K562 (cell line): Measurements from ENCODE around the gene TLCD5. TPM values are rescaled to one million over a fixed set of nuclear protein-coding genes. Genes with fewer than 3 reads are reported as not detected.
A peak's percentile ranks its signal among the peaks of the same experiment; 100 is the strongest.

Experiments used
- ATAC-seq: fragments of 200-7000 bp; cut with Tn5 transposase; 3 replicates; pipeline ENCODE4 v1.9.1; 2020; ENCODE audit warnings: moderate library complexity
- BruUV-seq: library from RNA; stranded (reverse); fragments of 400-500 nt; replicated peaks from 2 replicates; lab custom pipeline; 2021; lab: Mats Ljungman, UMichigan
- CTCF ChIA-PET: fragments of 300-600 bp; formaldehyde crosslinking; extraction: SDS; loops from one replicate; lab custom pipeline; 2021; ENCODE audit warnings: low intra/inter-chr PET ratio; lab: Yijun Ruan, JAX
- POLR2A ChIA-PET: fragments of 300-600, 350-650 bp; sonication (Branson Sonifier 250); formaldehyde crosslinking; extraction: SDS; loops from one replicate; lab custom pipeline; 2021; ENCODE audit warnings: antibody characterized with exemption, inconsistent platforms; lab: Yijun Ruan, JAX
- DNase-seq, 4 experiments: peaks; one replicate each; pipeline versions ENCODE4 v3.0.0 to v3.0.0-alpha.2; 2011 to 2018; ENCODE audit warnings: low spot score in 3 of 4, mixed read lengths in 3 of 4; ENCODE audit errors: extremely low read depth in 1 of 4
- FAIRE-seq: peaks from 2 replicates; lab custom pipeline; 2011; peaks lifted over from hg19 to GRCh38; lab: Jason Lieb, UNC
- H2AFZ ChIP-seq: 2 replicates; pipeline ENCODE4 v1.6.0; 2011; ENCODE audit warnings: low read depth, low read length, control low read depth, inconsistent platforms
- H3K27ac ChIP-seq: fragments of 200-600 bp; 3 replicates; pipeline ENCODE4 v1.8.0; 2011; ENCODE audit warnings: low read depth, mild to moderate bottlenecking, control low read depth, inconsistent platforms, low read length, moderate library complexity, mixed read lengths; ENCODE audit errors: extremely low read depth
- H3K27me3 ChIP-seq, 2 experiments: fragments of 300-600 bp in 1 of 2; 2 replicates in 1 of 2; 3 replicates in 1 of 2; pipeline versions ENCODE4 v1.6.0 to v1.8.0; 2011; ENCODE audit warnings: inconsistent platforms in 2 of 2, low read length in 2 of 2, mild to moderate bottlenecking in 1 of 2, mixed read lengths in 1 of 2, moderate library complexity in 1 of 2; ENCODE audit not compliant: control insufficient read depth in 2 of 2, insufficient read depth in 2 of 2
- H3K36me3 ChIP-seq: fragments of 300-600 bp; 3 replicates; pipeline ENCODE4 v1.8.0; 2011; ENCODE audit warnings: mild to moderate bottlenecking, low read length, inconsistent platforms; ENCODE audit not compliant: control insufficient read depth, insufficient read depth
- H3K4me1 ChIP-seq, 2 experiments: fragments of 200-600 bp in 1 of 2; replicated peaks in 1 of 2; 2 replicates in 1 of 2; 3 replicates in 1 of 2; pipeline versions ENCODE4 v1.5.1 to v1.8.0; 2011; ENCODE audit warnings: inconsistent platforms in 2 of 2, low read length in 2 of 2, mild to moderate bottlenecking in 1 of 2, mixed read lengths in 1 of 2, moderate library complexity in 1 of 2; ENCODE audit not compliant: control insufficient read depth in 2 of 2, insufficient read depth in 2 of 2
- H3K4me2 ChIP-seq: 2 replicates; pipeline ENCODE4 v1.6.1; 2011; ENCODE audit warnings: low read length, control low read depth, inconsistent platforms, mixed read lengths; ENCODE audit not compliant: insufficient read depth
- H3K4me3 ChIP-seq: fragments of 200-600 bp; sonication (generic), shearing (Covaris generic); 2 replicates; pipeline ENCODE4 v1.5.1; 2016; ENCODE audit warnings: control low read depth, inconsistent platforms
- H3K79me2 ChIP-seq: fragments of 200-600 bp; 3 replicates; pipeline ENCODE4 v1.8.0; 2011; ENCODE audit warnings: low read length, inconsistent platforms; ENCODE audit not compliant: control insufficient read depth, insufficient read depth
- H3K9ac ChIP-seq, 2 experiments: 2 replicates each; pipeline versions ENCODE4 v1.6.0 to v1.6.1; 2011; ENCODE audit warnings: low read depth in 2 of 2, low read length in 2 of 2, control low read depth in 1 of 2, inconsistent platforms in 1 of 2, mild to moderate bottlenecking in 1 of 2, mixed read lengths in 1 of 2; ENCODE audit not compliant: insufficient read depth in 1 of 2
- H3K9me1 ChIP-seq: one replicate; pipeline ENCODE4 v1.6.0; 2011; ENCODE audit warnings: inconsistent platforms, mild to moderate bottlenecking, low read length, moderate library complexity; ENCODE audit not compliant: control insufficient read depth, insufficient read depth
- H3K9me3 ChIP-seq: replicated peaks from 2 replicates; pipeline ENCODE4 v1.5.1; 2011; ENCODE audit warnings: low read depth, low read length, inconsistent platforms; ENCODE audit not compliant: control insufficient read depth, insufficient read depth
- H4K20me1 ChIP-seq: replicated peaks from 2 replicates; pipeline ENCODE4 v1.6.1; 2011; ENCODE audit warnings: low read length, inconsistent platforms, mixed read lengths; ENCODE audit not compliant: control insufficient read depth, insufficient read depth
- TCF7L2 ChIP-seq: fragments of 150-350 bp; IDR thresholded peaks from 2 replicates; pipeline ENCODE4 v1.6.1; 2016; ENCODE audit warnings: low read depth, mild to moderate bottlenecking, low read length, moderate library complexity
- ZNF165 ChIP-seq: fragments of 250-450 bp; sonication (Bioruptor Pico); IDR thresholded peaks from 2 replicates; pipeline ENCODE4 v1.4.0; 2020; ENCODE audit warnings: borderline replicate concordance
- ZNF274 ChIP-seq: IDR thresholded peaks from 2 replicates; pipeline ENCODE4 v1.6.1; 2011; ENCODE audit warnings: low read depth, mild to moderate bottlenecking, low read length, moderate library complexity, borderline replicate concordance
- ZNF445 ChIP-seq: fragments of 250-450 bp; sonication (Bioruptor Pico); IDR thresholded peaks from 2 replicates; pipeline ENCODE4 v1.4.0; 2020; ENCODE audit warnings: low read depth, mild to moderate bottlenecking, moderate library complexity
- ZNF79 ChIP-seq: fragments of 250-450 bp; sonication (Bioruptor Pico); IDR thresholded peaks from 2 replicates; pipeline ENCODE4 v1.4.0; 2020; ENCODE audit warnings: low read depth, mild to moderate bottlenecking, moderate library complexity
- WGBS: fragments of 100-300 bp; shearing (Covaris generic); methylation state at CpG from one replicate; pipeline ENCODE4 v1.1.6; 2016; ENCODE audit warnings: low coverage, mixed read lengths; ENCODE audit not compliant: insufficient coverage; ENCODE audit errors: missing lambda C conversion rate; 5-methylcytosine and 5-hydroxymethylcytosine counted together
- in situ Hi-C: fragments of 300-500 bp; cut with MboI; formaldehyde crosslinking; loops from 4 replicates; pipeline ENCODE4 v1.15.0; 2018; ENCODE audit warnings: inconsistent platforms, mixed read lengths
- intact Hi-C: fragments of 100-400 bp; cut with micrococcal nuclease; formaldehyde crosslinking; loops from 2 replicates; pipeline ENCODE4 v1.14.2; 2022
- polyA plus RNA-seq, 8 experiments: library from polyadenylated mRNA; depleted of rRNA in 4 of 8; stranded (reverse) in 5 of 8; unstranded in 3 of 8; fragments of >200 nt; fragmentation: Nextera tagmentation in 2 of 8; fragmentation: Illumina TruSeq in 1 of 8; extraction: Ambion mirVana in 2 of 8; extraction: Trizol in 1 of 8; gene quantifications; 2 replicates each; pipeline versions ENCODE4 v1.2.1 to v1.2.3, GENCODE V29; 2011 to 2014; ENCODE audit warnings: inconsistent platforms in 1 of 8, missing spikeins in 1 of 8
- total RNA-seq, 7 experiments: library from RNA; depleted of rRNA in 6 of 7; stranded (reverse); fragments of >200 nt in 6 of 7; fragmentation: Illumina TruSeq in 2 of 7; extraction: Trizol in 2 of 7; gene quantifications; 2 replicates each; pipeline versions ENCODE4 v1.2.1 to v1.2.3, GENCODE V29; 2011 to 2021; ENCODE audit warnings: low replicate concordance in 1 of 7
- TF ChIP-seq, protein P1 (sequence below): fragments of 250-450 bp; sonication (Bioruptor Pico); IDR thresholded peaks from 2 replicates; pipeline ENCODE4 v1.5.0; 2020; ENCODE audit warnings: mild to moderate bottlenecking, borderline replicate concordance
- TF ChIP-seq, protein P2 (sequence below): fragments of 450-650 bp; IDR thresholded peaks from 2 replicates; pipeline ENCODE4 v1.6.1; 2016
- TF ChIP-seq, protein P3 (sequence below): fragments of 250-450 bp; sonication (Bioruptor Pico); IDR thresholded peaks from 2 replicates; pipeline ENCODE4 v1.5.0; 2022; ENCODE audit warnings: mild to moderate bottlenecking

The TLCD5 gene
- total and polyA plus RNA-seq, 9 of the 15 experiments (the other 6 are each of a cell fraction or from before 2014, with no cell fraction given): 0.94 to 5.1 (median 1.6) TPM

DNA sequence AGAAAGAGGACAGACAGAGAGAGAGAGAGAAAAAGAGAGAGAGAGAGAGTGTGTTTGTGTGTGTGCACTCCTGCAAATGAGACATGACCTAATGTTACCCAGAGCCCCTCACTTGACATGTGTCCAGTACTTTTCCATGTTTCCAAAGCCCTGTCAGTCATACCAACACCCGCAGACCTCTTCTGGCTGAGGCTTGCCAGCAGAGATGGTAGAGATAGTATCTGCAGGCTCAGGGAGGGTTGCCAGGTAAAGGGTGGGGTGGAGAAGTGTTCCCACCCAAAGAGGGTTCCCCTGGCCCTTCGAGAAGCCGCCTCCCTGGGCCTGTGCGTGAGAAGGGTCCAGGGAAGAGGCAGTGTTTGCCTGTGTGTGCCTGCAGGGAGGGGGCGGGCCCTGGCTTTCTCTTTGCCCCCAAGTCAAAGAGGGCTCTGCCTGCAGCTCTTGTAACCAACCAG, 44.5 kb upstream of the TLCD5 start:
- H2AFZ ChIP-seq: peak overlapping the region; percentile 80
- CTCF ChIA-PET: no interaction called here

More for the DNA sequence above, 44.5 kb upstream of the TLCD5 start:
- Histone ChIP-seq H4K20me1 (0 out of 2 replicates have a peak, but pooled peaks cover 4% of the 10 kb centered on the region), H3K4me3 (no peak overlapping the region), H3K4me2 (peak overlapping the region; percentile 71; the same call in 1 of the 2 replicates), H3K79me2 (no peaks in the 10 kb centered on the region), H3K9me1 (no peaks in the 10 kb centered on the region), H3K9me3 (no peaks in the 10 kb centered on the region), H3K36me3 (no peaks in the 10 kb centered on the region)
- intact Hi-C loops (no loop called here), in situ Hi-C loops (no loop called here)
- no TSS peak for BruUV-seq
- whole genome bisulfite sequencing: 17% methylated on average over 4 of the region's 5 CpGs
- POLR2A ChIA-PET: interaction anchor here (1.2 kb wide), 1 partner anchor 11 kb away, joined by 4 read pairs; no protein-coding TSS in a partner anchor
- ATAC-seq: peak; percentile 55
- TF ChIP-seq ZNF79 (no peak), ZNF165 (CRISPR knock-in tag) (no peak), ZNF274 (no peak), ZNF445 (CRISPR knock-in tag) (no peak), TCF7L2 (no peak)
- TF ChIP-seq, protein P1, sequence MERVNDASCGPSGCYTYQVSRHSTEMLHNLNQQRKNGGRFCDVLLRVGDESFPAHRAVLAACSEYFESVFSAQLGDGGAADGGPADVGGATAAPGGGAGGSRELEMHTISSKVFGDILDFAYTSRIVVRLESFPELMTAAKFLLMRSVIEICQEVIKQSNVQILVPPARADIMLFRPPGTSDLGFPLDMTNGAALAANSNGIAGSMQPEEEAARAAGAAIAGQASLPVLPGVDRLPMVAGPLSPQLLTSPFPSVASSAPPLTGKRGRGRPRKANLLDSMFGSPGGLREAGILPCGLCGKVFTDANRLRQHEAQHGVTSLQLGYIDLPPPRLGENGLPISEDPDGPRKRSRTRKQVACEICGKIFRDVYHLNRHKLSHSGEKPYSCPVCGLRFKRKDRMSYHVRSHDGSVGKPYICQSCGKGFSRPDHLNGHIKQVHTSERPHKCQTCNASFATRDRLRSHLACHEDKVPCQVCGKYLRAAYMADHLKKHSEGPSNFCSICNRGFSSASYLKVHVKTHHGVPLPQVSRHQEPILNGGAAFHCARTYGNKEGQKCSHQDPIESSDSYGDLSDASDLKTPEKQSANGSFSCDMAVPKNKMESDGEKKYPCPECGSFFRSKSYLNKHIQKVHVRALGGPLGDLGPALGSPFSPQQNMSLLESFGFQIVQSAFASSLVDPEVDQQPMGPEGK (CRISPR knock-in tag): no peak
- TF ChIP-seq, protein P2, sequence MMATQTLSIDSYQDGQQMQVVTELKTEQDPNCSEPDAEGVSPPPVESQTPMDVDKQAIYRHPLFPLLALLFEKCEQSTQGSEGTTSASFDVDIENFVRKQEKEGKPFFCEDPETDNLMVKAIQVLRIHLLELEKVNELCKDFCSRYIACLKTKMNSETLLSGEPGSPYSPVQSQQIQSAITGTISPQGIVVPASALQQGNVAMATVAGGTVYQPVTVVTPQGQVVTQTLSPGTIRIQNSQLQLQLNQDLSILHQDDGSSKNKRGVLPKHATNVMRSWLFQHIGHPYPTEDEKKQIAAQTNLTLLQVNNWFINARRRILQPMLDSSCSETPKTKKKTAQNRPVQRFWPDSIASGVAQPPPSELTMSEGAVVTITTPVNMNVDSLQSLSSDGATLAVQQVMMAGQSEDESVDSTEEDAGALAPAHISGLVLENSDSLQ: peak; percentile 80
- TF ChIP-seq, protein P3, sequence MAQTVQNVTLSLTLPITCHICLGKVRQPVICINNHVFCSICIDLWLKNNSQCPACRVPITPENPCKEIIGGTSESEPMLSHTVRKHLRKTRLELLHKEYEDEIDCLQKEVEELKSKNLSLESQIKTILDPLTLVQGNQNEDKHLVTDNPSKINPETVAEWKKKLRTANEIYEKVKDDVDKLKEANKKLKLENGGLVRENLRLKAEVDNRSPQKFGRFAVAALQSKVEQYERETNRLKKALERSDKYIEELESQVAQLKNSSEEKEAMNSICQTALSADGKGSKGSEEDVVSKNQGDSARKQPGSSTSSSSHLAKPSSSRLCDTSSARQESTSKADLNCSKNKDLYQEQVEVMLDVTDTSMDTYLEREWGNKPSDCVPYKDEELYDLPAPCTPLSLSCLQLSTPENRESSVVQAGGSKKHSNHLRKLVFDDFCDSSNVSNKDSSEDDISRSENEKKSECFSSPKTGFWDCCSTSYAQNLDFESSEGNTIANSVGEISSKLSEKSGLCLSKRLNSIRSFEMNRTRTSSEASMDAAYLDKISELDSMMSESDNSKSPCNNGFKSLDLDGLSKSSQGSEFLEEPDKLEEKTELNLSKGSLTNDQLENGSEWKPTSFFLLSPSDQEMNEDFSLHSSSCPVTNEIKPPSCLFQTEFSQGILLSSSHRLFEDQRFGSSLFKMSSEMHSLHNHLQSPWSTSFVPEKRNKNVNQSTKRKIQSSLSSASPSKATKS (CRISPR knock-in tag): no peak
- TF ChIP-seq, all 486 proteins: peak for 1
- Histone ChIP-seq H3K27ac (peak overlapping the region; percentile 72; the same call in 2 of the 3 replicates), H3K4me1 (peaks cover 10 to 17% of the 10 kb centered on the region in 2 experiments; a peak in 4 of 5 replicates), H3K9ac (peak overlapping the region; percentile 20 to 30; a peak in 1 of 4 replicates), H3K27me3 (no peaks in the 10 kb centered on the region)
- peak; percentile 67 for FAIRE-seq
- peak; percentile 20 to 70 (median 46) for DNase-seq
